HEK293T (cell line): ENCODE results near the gene LTBP1.

Source experiments
- CTCF ChIA-PET: fragments of 350-600 bp; formaldehyde crosslinking; extraction: SDS; loops from one replicate; lab custom pipeline; 2021; ENCODE audit warnings: antibody characterized with exemption, inconsistent platforms; lab: Yijun Ruan, JAX
- POLR2A ChIA-PET: fragments of 350-600 bp; formaldehyde crosslinking; extraction: SDS; loops from one replicate; lab custom pipeline; 2020; ENCODE audit warnings: antibody characterized with exemption, inconsistent platforms; lab: Yijun Ruan, JAX
- DNase-seq: peaks from one replicate; pipeline ENCODE4 v3.0.0; 2012; ENCODE audit warnings: mixed read lengths; ENCODE audit errors: extremely low spot score
- ARNT ChIP-seq: fragments of 450-650 bp; IDR thresholded peaks from 2 replicates; pipeline ENCODE4 v1.6.1; 2017; ENCODE audit warnings: mild to moderate bottlenecking
- BHLHE40 ChIP-seq: fragments of 450-650 bp; IDR thresholded peaks from 2 replicates; pipeline ENCODE4 v1.6.1; 2016; ENCODE audit warnings: mild to moderate bottlenecking, moderate library complexity, borderline replicate concordance
- CTBP1 ChIP-seq: fragments of 450-650 bp; IDR thresholded peaks from 2 replicates; pipeline ENCODE4 v1.6.1; 2016; ENCODE audit warnings: borderline replicate concordance
- ELF4 ChIP-seq: fragments of 450-650 bp; IDR thresholded peaks from 2 replicates; pipeline ENCODE4 v1.6.1; 2017; ENCODE audit warnings: antibody characterized with exemption
- FOXA1 ChIP-seq: fragments of 450-650 bp; IDR thresholded peaks from 2 replicates; pipeline ENCODE4 v1.6.1; 2016; ENCODE audit warnings: mild to moderate bottlenecking
- FOXK2 ChIP-seq: fragments of 450-650 bp; IDR thresholded peaks from 2 replicates; pipeline ENCODE4 v1.6.1; 2016; ENCODE audit warnings: mild to moderate bottlenecking
- FOXM1 ChIP-seq: fragments of 450-650 bp; IDR thresholded peaks from 2 replicates; pipeline ENCODE4 v1.6.1; 2017; ENCODE audit warnings: mild to moderate bottlenecking, borderline replicate concordance
- HDGF ChIP-seq: fragments of 450-650 bp; IDR thresholded peaks from 2 replicates; pipeline ENCODE4 v1.6.1; 2017; ENCODE audit warnings: antibody characterized with exemption, borderline replicate concordance
- L3MBTL2 ChIP-seq: fragments of 450-650 bp; conservative IDR thresholded peaks from 2 replicates; pipeline ENCODE4 v1.6.1; 2016; ENCODE audit warnings: mild to moderate bottlenecking
- LEF1 ChIP-seq: fragments of 450-650 bp; IDR thresholded peaks from 2 replicates; pipeline ENCODE4 v1.6.1; 2017; ENCODE audit warnings: mild to moderate bottlenecking, borderline replicate concordance
- NFRKB ChIP-seq: fragments of 450-650 bp; IDR thresholded peaks from 2 replicates; pipeline ENCODE4 v1.6.1; 2016; ENCODE audit warnings: mild to moderate bottlenecking, moderate library complexity
- SP1 ChIP-seq: fragments of 450-650 bp; IDR thresholded peaks from 2 replicates; pipeline ENCODE4 v1.6.1; 2017
- SUZ12 ChIP-seq: fragments of 450-650 bp; IDR thresholded peaks from 2 replicates; pipeline ENCODE4 v1.6.1; 2016; ENCODE audit warnings: mild to moderate bottlenecking
- TARDBP ChIP-seq: fragments of 450-650 bp; IDR thresholded peaks from 2 replicates; pipeline ENCODE4 v1.6.1; 2016
- ZNF384 ChIP-seq: fragments of 450-650 bp; IDR thresholded peaks from 2 replicates; pipeline ENCODE4 v1.6.1; 2016
- TF ChIP-seq, protein P1 (sequence below): fragments of 450-650 bp; IDR thresholded peaks from 2 replicates; pipeline ENCODE4 v1.6.1; 2016

The LTBP1 gene

DNA sequence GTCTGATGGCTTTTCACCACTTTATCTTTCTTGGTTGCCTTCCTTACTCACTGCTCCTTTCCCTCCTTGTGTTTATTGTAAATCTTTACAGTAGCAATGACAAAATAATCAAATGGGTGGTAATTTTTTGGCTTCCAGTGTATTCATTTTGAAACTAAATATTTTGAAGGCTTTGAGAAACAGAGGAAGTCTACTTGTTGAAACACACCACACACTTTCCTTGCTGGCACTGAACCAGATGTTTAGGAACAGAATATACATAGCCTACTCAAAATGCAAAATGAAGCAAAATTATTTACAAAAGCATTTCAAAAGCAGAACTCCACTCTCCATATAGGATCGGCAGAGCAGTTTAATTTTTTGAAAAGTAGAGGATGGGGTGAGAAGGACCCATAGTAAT is 189.8 kb downstream of the LTBP1 start:
- ChIA-PET POLR2A (no interaction called here), CTCF (no interaction called here)
- no peak for TF ChIP-seq FOXM1
- no peak for TF ChIP-seq BHLHE40
- TF ChIP-seq ZNF384, result no peak
- TF ChIP-seq LEF1, result no peak
- no peak for TF ChIP-seq HDGF
- no peak for TF ChIP-seq FOXA1
- no peak for TF ChIP-seq CTBP1
- TF ChIP-seq SUZ12, result no peak
- TF ChIP-seq ELF4, result no peak
- TF ChIP-seq, protein P1, sequence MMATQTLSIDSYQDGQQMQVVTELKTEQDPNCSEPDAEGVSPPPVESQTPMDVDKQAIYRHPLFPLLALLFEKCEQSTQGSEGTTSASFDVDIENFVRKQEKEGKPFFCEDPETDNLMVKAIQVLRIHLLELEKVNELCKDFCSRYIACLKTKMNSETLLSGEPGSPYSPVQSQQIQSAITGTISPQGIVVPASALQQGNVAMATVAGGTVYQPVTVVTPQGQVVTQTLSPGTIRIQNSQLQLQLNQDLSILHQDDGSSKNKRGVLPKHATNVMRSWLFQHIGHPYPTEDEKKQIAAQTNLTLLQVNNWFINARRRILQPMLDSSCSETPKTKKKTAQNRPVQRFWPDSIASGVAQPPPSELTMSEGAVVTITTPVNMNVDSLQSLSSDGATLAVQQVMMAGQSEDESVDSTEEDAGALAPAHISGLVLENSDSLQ, result no peak
- no peak for TF ChIP-seq SP1
- no peak for TF ChIP-seq L3MBTL2
- no peak for TF ChIP-seq FOXK2
- no peak for TF ChIP-seq TARDBP
- TF ChIP-seq ARNT, result no peak
- TF ChIP-seq NFRKB, result no peak
- DNase-seq, result no peak

DNA sequence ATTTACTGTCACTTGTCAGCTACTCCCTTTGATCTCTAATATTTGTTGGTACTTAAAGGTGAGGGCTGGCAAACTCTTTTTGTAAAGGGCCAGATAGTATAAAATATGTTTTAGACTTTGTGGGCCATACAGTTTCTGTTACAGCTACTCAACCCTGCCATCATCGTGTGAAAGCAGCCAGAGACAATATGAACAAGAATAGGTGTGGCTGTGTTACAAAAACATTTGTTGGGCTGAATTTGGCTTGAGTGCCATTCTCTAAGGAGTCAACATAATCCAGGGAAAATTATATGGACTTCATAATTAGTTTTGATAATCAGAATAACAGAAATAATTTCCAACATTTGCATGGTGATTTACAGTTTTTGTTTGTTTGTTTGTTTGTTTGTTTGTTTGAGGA is 190.6 kb downstream of the LTBP1 start:
- POLR2A ChIA-PET, result no interaction called here
- CTCF ChIA-PET, result no interaction called here
- no peak for TF ChIP-seq FOXM1
- TF ChIP-seq ZNF384, result no peak
- no peak for TF ChIP-seq TARDBP
- no peak for TF ChIP-seq ARNT
- no peak for TF ChIP-seq ELF4
- no peak for TF ChIP-seq LEF1
- TF ChIP-seq, protein P1, result no peak
- TF ChIP-seq L3MBTL2, result no peak
- no peak for TF ChIP-seq SUZ12
- no peak for TF ChIP-seq BHLHE40
- TF ChIP-seq CTBP1, result no peak
- no peak for DNase-seq

DNA sequence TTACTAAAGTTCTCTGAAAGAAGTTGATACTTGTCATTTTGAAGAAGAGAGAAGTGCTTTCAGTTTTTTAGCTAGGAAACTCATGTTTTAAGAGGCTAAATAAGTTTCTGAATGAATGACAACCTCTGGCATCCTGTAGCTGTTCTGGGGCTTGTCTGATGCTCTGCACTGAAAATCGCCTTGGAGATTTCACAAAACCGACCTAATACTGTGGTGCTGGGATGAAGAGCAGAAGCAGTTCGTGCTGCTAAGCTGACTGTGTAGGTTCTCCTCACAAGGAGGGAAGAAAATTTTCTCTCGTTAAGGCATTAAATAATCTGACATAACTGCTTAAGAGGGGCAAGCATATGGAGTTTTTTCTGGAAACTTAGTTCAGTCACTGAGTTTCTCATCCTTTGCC is 193.2 kb downstream of the LTBP1 start:
- no peak for TF ChIP-seq HDGF
- TF ChIP-seq SUZ12, result no peak
- no peak for TF ChIP-seq SP1
- no peak for TF ChIP-seq FOXK2
- TF ChIP-seq TARDBP, result no peak
- TF ChIP-seq NFRKB, result no peak
- TF ChIP-seq L3MBTL2, result no peak
- TF ChIP-seq CTBP1, result no peak
- no peak for TF ChIP-seq FOXA1
- no peak for TF ChIP-seq ELF4
- TF ChIP-seq ARNT, result no peak
- TF ChIP-seq BHLHE40, result no peak
- ChIA-PET CTCF (no interaction called here), POLR2A (no interaction called here)
- no peak for DNase-seq

DNA sequence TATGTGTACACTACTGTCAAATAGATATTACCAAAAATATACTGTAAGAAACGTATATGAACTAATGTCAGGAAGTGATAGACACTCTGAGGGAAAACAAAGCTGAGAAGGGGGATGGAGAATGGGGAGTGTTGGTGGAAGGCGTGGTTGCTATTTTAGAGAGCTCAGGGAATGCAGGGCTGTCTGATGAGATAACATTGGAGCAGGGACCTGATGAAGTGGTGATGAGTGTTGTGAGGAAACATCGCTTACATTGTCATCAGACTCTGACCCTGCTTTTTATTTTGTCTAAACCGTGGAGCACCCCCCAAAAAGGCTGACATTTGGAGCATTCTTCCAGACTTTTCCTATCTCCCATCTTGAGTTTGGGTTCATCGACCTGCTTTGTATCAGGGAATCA is 194.7 kb downstream of the LTBP1 start:
- no peak for TF ChIP-seq CTBP1
- TF ChIP-seq SP1, result no peak
- no peak for TF ChIP-seq ARNT
- TF ChIP-seq BHLHE40, result no peak
- no peak for TF ChIP-seq LEF1
- ChIA-PET CTCF (no interaction called here), POLR2A (no interaction called here)
- no peak for DNase-seq

DNA sequence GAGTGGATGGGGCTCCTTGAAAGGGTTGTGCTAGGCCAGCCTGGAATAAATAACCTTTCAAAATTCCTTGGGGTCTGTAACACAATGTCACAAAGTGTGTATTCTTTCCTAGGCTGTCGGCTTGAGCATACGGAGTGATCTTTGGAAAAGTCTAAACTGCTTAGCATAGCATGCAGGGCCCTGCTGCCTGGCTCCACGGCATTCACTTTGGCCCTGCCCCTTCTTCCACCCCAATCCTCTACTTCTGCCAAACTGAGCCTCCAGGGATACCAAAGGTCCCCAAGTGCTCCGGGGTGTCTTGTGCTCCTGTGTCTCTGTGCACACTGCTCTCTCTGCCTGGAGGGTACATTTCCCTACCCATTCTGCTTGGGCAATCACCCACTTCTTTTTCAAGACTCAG is 196.1 kb downstream of the LTBP1 start:
- ChIA-PET CTCF (no interaction called here), POLR2A (no interaction called here)
- no peak for TF ChIP-seq SUZ12
- TF ChIP-seq NFRKB, result no peak
- no peak for TF ChIP-seq LEF1
- no peak for TF ChIP-seq FOXA1
- TF ChIP-seq HDGF, result no peak
- TF ChIP-seq SP1, result no peak
- TF ChIP-seq, protein P1, result no peak
- TF ChIP-seq L3MBTL2, result no peak
- no peak for TF ChIP-seq FOXK2
- no peak for TF ChIP-seq TARDBP
- TF ChIP-seq ELF4, result no peak
- DNase-seq, result no peak

DNA sequence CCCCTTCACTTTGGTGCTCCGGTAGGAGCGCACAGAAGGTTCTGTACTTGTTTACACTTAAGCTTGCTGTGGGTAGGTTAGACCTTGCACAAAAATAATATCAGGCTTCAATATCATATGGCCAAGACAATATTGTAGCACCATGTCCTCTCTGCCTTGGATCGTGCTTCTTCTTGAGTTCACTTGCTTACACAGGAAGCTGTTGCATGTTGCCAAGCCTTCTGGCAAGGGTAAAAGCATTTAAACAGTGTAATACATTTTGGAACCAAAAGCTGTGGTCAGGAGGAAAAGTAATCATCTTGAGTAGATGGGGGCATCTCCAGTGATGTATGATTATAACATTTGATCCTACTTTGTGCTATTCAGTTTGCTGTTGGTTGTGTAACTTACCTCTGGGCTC is 197.5 kb downstream of the LTBP1 start:
- no peak for DNase-seq
- ChIA-PET CTCF (no interaction called here), POLR2A (no interaction called here)
- TF ChIP-seq L3MBTL2 (no peak), SUZ12 (no peak), CTBP1 (no peak), ZNF384 (no peak), FOXA1 (no peak), HDGF (no peak), LEF1 (no peak), NFRKB (no peak), BHLHE40 (no peak), TARDBP (no peak), FOXK2 (no peak), SP1 (no peak)

DNA sequence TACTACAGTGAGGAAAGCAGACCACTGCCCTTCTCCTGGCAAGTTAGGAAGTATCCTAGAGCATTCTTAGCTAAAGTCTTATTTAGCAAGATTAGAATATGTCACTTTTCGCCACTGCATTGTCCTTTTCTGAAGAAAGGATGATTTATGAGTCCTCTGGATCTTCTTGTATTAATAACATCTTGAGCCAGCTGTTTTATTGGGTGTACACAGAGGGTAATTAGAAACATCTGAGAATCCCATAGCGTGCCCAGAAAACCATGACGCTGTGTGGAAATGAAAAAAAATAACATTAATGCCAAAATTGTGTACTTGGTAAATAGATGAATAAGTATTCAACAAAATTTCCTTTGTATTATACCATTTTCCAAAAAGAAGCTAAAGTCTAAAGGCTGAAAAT is 198.7 kb downstream of the LTBP1 start:
- no peak for DNase-seq
- TF ChIP-seq TARDBP, result no peak
- no peak for TF ChIP-seq ZNF384
- no peak for TF ChIP-seq ELF4
- TF ChIP-seq FOXK2, result no peak
- no peak for TF ChIP-seq SUZ12
- TF ChIP-seq NFRKB, result no peak
- no peak for TF ChIP-seq LEF1
- TF ChIP-seq L3MBTL2, result no peak
- TF ChIP-seq CTBP1, result no peak
- TF ChIP-seq FOXM1, result no peak
- no peak for TF ChIP-seq FOXA1
- TF ChIP-seq ARNT, result no peak
- TF ChIP-seq SP1, result no peak
- no peak for TF ChIP-seq HDGF
- no peak for TF ChIP-seq BHLHE40
- ChIA-PET CTCF (no interaction called here), POLR2A (no interaction called here)
